ENCODE measurements around the gene DTX4. TPM values are rescaled to one million over a fixed set of nuclear protein-coding genes. Genes with fewer than 3 reads are reported as not detected.
"Not testable (repeated sequence)": the region's sequence is repeated elsewhere in the genome, so short reads cannot be mapped to it uniquely, and the experiment has no call there.

DTX4 gene
- 18.4 TPM for polyA plus RNA-seq (2013, experiment 1 of 2)
- polyA plus RNA-seq (2013, experiment 2 of 2): 24.1 TPM

GRCh38 chr11:59171508-59172322 is at the start of gene DTX4:
DTX4 (plus strand) TSS chr11:59172132; CDS start chr11:59172596, 464 bp downstream.
- under 1% methylated on average over 64 of the region's 64 CpGs for WGBS
- H3K27ac ChIP-seq (ENCODE audit: low read depth, low read length): peak within 1 kb of the TSS; percentile 56

DNA sequence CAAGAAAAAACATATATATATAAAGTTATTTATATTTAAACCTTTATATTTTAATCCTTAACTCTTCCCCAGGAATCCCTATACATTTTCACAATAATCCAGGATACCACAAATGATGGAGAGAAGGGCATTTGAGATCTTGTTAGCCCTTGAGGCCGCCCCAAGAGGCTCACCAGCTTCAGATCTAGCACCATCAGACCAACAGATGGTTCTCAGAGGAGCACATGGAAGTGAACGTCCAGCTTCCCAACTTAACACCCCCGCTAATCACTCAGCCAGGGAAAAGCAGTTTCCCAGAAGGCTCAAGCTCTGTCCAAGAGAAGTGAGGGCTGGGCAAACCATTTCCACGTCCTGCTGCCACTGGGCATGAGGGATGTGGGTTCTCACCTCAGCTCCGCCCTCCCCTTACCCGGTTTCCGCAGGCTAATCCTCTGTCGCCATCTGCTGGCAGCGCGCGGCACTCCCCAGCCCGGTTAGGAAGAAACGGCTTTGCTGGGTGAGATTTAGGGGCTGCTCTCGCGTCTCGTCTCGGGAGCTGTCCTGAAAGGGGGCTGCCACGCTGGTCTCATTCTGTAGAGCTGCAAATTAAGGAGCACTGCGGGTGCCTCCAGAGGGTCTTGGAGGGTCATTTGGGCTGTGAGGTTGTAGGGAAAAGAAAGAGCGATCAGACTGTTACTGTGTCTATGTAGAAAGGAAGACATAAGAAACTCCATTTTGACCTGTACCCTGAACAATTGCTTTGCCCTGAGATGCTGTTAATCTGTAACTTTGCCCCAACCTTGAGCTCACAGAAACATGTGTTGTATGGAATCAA is 36.1 kb upstream of the DTX4 start:
- H3K4me3 ChIP-seq (ENCODE audit: low read length): peak overlapping the region; percentile 35; the same call in 1 of the 2 replicates
- H3K9ac ChIP-seq (ENCODE audit: low read depth, low read length): no peak overlapping the region
- no peaks in the 10 kb centered on the region for H3K27me3 ChIP-seq (ENCODE audit: insufficient read depth, low read length)
- H3K4me1 ChIP-seq (ENCODE audit: insufficient read depth, low read length): no peaks in the 10 kb centered on the region
- no peak overlapping the region for H3K27ac ChIP-seq (ENCODE audit: low read depth, low read length)
- WGBS: 19% methylated on average over 20 of the region's 20 CpGs
- H3K9me3 ChIP-seq (ENCODE audit: insufficient read depth, low read depth, low read length): peaks cover 29% of the 10 kb centered on the region
- peaks cover 10% of the 10 kb centered on the region; the same call in 1 of the 2 replicates for H3K36me3 ChIP-seq (ENCODE audit: insufficient read depth, low read length)

More at GRCh38 chr11:59171508-59172322, at the start of gene DTX4:
- Histone ChIP-seq H3K27me3 (ENCODE audit: insufficient read depth, low read length) (peaks cover 6% of the 10 kb centered on the region; the same call in 1 of the 2 replicates), H3K36me3 (ENCODE audit: insufficient read depth, low read length) (no peaks in the 10 kb centered on the region), H3K9me3 (ENCODE audit: insufficient read depth, low read depth, low read length) (no peaks in the 10 kb centered on the region), H3K4me3 (ENCODE audit: low read length) (peak within 1 kb of the TSS; percentile 79), H3K4me1 (ENCODE audit: insufficient read depth, low read length) (peaks cover 15% of the 10 kb centered on the region), H3K9ac (ENCODE audit: low read depth, low read length) (peak within 1 kb of the TSS; percentile 87)

DNA sequence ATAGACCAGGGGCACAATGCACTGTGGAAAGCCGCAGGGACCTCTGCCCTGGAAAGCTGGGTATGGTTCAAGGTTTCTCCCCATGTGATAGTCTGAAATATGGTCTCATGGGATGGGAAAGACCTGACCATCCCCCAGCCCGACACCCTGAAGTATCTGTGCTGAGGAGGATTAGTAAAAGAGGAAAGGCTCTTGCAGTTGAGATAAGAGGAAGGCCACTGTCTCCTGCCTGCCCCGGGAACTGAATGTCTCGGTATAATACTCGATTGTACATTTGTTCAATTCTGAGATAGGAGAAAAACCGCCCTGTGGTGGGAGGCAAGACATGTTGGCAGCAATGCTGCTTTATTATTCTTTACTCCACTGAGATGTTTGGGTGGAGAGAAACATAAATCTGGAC is 35.4 kb upstream of the DTX4 start:
- H3K36me3 ChIP-seq (ENCODE audit: insufficient read depth, low read length); H3K9ac ChIP-seq (ENCODE audit: low read depth, low read length); H3K4me3 ChIP-seq (ENCODE audit: low read length); H3K27ac ChIP-seq (ENCODE audit: low read depth, low read length); H3K27me3 ChIP-seq (ENCODE audit: insufficient read depth, low read length); H3K4me1 ChIP-seq (ENCODE audit: insufficient read depth, low read length): not testable (repeated sequence)
- peaks cover 22% of the 10 kb centered on the region for H3K9me3 ChIP-seq (ENCODE audit: insufficient read depth, low read depth, low read length)
- 88% methylated on average over 6 of the region's 6 CpGs for WGBS

GRCh38 chr11:59137190-59137589 is 34.7 kb upstream of the DTX4 start:
- Histone ChIP-seq H3K4me1 (ENCODE audit: insufficient read depth, low read length) (peaks cover 5% of the 10 kb centered on the region), H3K27ac (ENCODE audit: low read depth, low read length) (no peak overlapping the region), H3K36me3 (ENCODE audit: insufficient read depth, low read length) (peaks cover 8% of the 10 kb centered on the region; the same call in 1 of the 2 replicates), H3K9me3 (ENCODE audit: insufficient read depth, low read depth, low read length) (peaks cover 16% of the 10 kb centered on the region; the same call in 1 of the 2 replicates), H3K27me3 (ENCODE audit: insufficient read depth, low read length) (no peaks in the 10 kb centered on the region), H3K4me3 (ENCODE audit: low read length) (no peak overlapping the region), H3K9ac (ENCODE audit: low read depth, low read length) (no peak overlapping the region)
- WGBS: 96% methylated on average over 17 of the region's 17 CpGs

DNA sequence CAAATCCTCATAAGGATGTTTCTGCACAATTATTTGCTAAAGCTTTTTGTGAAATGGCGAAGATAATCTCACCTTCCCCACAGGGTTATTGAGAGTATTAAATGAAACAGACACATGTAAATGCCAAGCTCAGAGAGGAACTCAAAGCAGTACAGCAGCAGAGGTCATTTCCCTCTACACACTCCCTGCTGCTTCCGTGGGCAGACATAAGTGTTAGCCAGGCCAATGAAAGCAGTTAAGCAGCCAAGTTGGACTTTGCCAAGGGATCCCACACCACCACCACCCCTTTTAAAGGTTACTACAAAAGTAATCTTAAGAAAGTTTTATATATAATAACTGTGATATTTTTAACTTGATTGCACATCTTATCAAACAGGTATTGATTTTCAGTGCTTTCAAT is 33.3 kb upstream of the DTX4 start:
- Histone ChIP-seq H3K9ac (ENCODE audit: low read depth, low read length) (no peak overlapping the region), H3K27ac (ENCODE audit: low read depth, low read length) (no peak overlapping the region), H3K4me3 (ENCODE audit: low read length) (no peak overlapping the region), H3K9me3 (ENCODE audit: insufficient read depth, low read depth, low read length) (0 out of 2 replicates have a peak, but pooled peaks cover 1% of the 10 kb centered on the region), H3K4me1 (ENCODE audit: insufficient read depth, low read length) (peaks cover 10% of the 10 kb centered on the region), H3K36me3 (ENCODE audit: insufficient read depth, low read length) (0 out of 2 replicates have a peak, but pooled peaks cover under 1% of the 10 kb centered on the region), H3K27me3 (ENCODE audit: insufficient read depth, low read length) (peaks cover 2% of the 10 kb centered on the region; the same call in 1 of the 2 replicates)
- WGBS: 85% methylated on average over 1 of the region's 2 CpGs

- WGBS: 93% methylated on average over 4 of the region's 4 CpGs
- no peak overlapping the region for H3K4me3 ChIP-seq (ENCODE audit: low read length)
These were observed 30.7 kb upstream of the DTX4 start for GRCh38 chr11:59141191-59141590.

DNA sequence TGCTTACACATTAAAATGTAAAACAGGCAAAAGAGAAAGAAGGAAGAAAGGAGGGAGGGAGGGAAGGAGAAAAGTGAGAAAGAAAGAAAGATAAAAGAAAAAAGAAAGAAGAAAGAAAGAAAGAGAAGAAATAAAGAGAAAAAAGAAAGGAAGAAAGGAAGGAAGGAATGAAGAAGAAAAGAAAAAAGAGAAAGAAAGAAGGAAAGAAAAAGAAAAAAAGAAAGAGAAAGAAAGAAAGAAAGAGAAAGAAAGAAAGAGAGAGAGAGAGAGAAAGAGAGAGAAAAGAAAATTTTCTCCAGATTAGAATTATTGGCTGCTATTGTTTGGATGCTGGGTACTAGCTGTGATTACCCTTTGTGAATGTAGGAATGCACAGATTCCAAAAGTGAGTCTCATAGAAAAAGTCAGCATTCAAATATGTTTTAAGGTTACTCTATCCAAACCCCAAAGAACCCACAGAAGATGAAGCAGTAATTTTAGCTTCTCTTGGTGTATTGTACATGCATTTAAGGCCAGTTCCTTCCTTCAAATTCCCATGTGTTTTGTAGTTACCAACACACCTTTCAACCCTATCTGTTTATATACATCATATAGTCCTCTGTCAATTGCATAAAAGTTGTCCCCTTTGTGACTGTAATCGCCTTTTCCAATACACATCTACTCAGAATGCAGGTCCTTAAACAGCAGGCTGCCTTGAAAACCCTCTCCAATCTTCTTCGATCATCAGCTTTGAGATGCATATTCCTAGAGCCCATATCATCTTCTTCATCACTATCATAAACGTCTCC is 30.1 kb upstream of the DTX4 start:
- Histone ChIP-seq H3K4me3 (ENCODE audit: low read length) (peak overlapping the region; percentile 85), H3K9me3 (ENCODE audit: insufficient read depth, low read depth, low read length) (no peaks in the 10 kb centered on the region), H3K36me3 (ENCODE audit: insufficient read depth, low read length) (no peaks in the 10 kb centered on the region), H3K9ac (ENCODE audit: low read depth, low read length) (peak overlapping the region; percentile 74; the same call in 1 of the 2 replicates), H3K4me1 (ENCODE audit: insufficient read depth, low read length) (peaks cover 23% of the 10 kb centered on the region), H3K27ac (ENCODE audit: low read depth, low read length) (0 out of 2 replicates have a peak overlapping the region, but pooled peaks have one; percentile 78), H3K27me3 (ENCODE audit: insufficient read depth, low read length) (peaks cover 21% of the 10 kb centered on the region; the same call in 1 of the 2 replicates)
- 26% methylated on average over 3 of the region's 3 CpGs for WGBS

More at GRCh38 chr11:59141191-59141590, 30.7 kb upstream of the DTX4 start:
- Histone ChIP-seq H3K27ac (ENCODE audit: low read depth, low read length) (no peak overlapping the region), H3K27me3 (ENCODE audit: insufficient read depth, low read length) (peaks cover 21% of the 10 kb centered on the region; the same call in 1 of the 2 replicates), H3K4me1 (ENCODE audit: insufficient read depth, low read length) (peaks cover 23% of the 10 kb centered on the region), H3K9ac (ENCODE audit: low read depth, low read length) (no peak overlapping the region), H3K36me3 (ENCODE audit: insufficient read depth, low read length) (no peaks in the 10 kb centered on the region), H3K9me3 (ENCODE audit: insufficient read depth, low read depth, low read length) (no peaks in the 10 kb centered on the region)

DNA sequence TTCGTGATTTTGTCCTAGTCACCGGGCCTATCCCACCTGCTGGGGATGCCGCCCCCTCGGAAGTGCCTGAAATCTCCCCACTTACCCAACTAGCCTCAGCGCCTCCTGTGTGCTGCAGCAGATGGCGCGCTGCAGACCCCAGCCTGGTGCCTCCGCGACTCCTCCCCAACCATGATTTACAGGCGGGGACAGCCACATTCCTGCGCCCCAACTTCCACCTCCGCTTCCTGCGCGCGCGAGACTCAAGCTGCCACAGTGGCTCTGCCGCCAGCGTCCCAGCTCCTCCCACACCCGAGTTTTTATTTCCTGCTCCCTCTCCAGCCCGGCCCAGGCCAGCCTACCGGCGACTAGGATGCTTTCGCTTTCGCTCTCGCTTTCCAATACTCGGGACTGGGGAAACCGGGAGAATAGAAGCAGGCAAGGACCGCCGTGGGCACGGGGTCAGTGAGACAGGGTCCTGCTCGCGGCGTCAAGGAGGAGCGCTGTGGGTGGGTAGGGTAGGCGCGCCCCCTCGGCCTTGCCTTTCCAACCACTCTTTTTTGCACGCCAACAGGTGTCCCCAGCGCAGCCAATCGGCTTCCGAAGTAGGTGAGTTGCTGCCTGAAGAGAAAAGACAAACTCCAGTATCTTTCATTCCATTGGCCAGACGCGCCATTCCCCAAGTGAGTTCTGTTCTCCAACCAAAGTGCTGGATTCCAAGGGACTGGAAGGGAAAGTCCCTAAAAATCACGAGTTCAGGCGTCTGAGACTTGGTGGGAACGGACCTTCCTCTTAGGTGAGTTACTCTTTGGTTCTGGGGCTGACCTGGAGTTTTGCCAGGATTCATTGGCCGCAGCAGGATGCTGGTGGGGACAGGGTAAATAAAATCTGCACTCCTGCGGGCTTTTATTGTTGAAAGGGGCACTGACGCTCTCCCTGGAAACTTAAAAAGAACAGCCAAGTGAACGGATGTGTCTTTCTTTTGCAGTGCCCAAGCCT is 29.1 kb upstream of the DTX4 start, which contains the start of gene FAM111A:
FAM111A (plus strand) TSS at position 327 of the 978 bp plus-strand sequence. CDS start 6,017 bp downstream, outside the sequence.
- peaks cover 21% of the 10 kb centered on the region; the same call in 1 of the 2 replicates for H3K27me3 ChIP-seq (ENCODE audit: insufficient read depth, low read length)
- peaks cover 23% of the 10 kb centered on the region for H3K4me1 ChIP-seq (ENCODE audit: insufficient read depth, low read length)
- H3K9ac ChIP-seq (ENCODE audit: low read depth, low read length): peak within 1 kb of the TSS; percentile 74
- no peaks in the 10 kb centered on the region for H3K9me3 ChIP-seq (ENCODE audit: insufficient read depth, low read depth, low read length)
- 3% methylated on average over 50 of the region's 50 CpGs for WGBS
- peak within 1 kb of the TSS; percentile 85 for H3K4me3 ChIP-seq (ENCODE audit: low read length)
- no peaks in the 10 kb centered on the region for H3K36me3 ChIP-seq (ENCODE audit: insufficient read depth, low read length)
- peak within 1 kb of the TSS; percentile 78; the same call in 1 of the 2 replicates for H3K27ac ChIP-seq (ENCODE audit: low read depth, low read length)

- Histone ChIP-seq H3K27ac (ENCODE audit: low read depth, low read length) (peak overlapping the region; percentile 79; the same call in 1 of the 2 replicates), H3K9me3 (ENCODE audit: insufficient read depth, low read depth, low read length) (no peaks in the 10 kb centered on the region), H3K4me1 (ENCODE audit: insufficient read depth, low read length) (peaks cover 23% of the 10 kb centered on the region), H3K27me3 (ENCODE audit: insufficient read depth, low read length) (peaks cover 21% of the 10 kb centered on the region; the same call in 1 of the 2 replicates), H3K9ac (ENCODE audit: low read depth, low read length) (no peak overlapping the region), H3K36me3 (ENCODE audit: insufficient read depth, low read length) (peaks cover 7% of the 10 kb centered on the region), H3K4me3 (ENCODE audit: low read length) (peak overlapping the region; percentile 85)
- 96% methylated on average over 1 of the region's 1 CpG for WGBS
These were observed 27.8 kb upstream of the DTX4 start for GRCh38 chr11:59144096-59144495.
